ENCODE measurements around the gene MDM2.
"Not testable (repeated sequence)": the region's sequence is repeated elsewhere in the genome, so short reads cannot be mapped to it uniquely, and the experiment has no call there.

Gene MDM2

GRCh38 chr12:68806488-68807237, 1.3 kb upstream of the MDM2 start:
- DNase-seq, result no peak

GRCh38 chr12:68807274-68807575, 752 bp upstream of the MDM2 start:
- not testable (repeated sequence) for DNase-seq

GRCh38 chr12:68808388-68809189, 612 bp downstream of the MDM2 start:
- DNase-seq, result peak; percentile 37

GRCh38 chr12:68809190-68810026, 1.4 kb downstream of the MDM2 start:
- no peak for DNase-seq

- not testable (repeated sequence) for DNase-seq
These were observed 2.0 kb downstream of the MDM2 start for GRCh38 chr12:68810027-68810389.

- DNase-seq, result not testable (repeated sequence)
These were observed 3.6 kb downstream of the MDM2 start for GRCh38 chr12:68811573-68811972.

GRCh38 chr12:68812553-68813241, 4.7 kb downstream of the MDM2 start:
- no peak for DNase-seq

GRCh38 chr12:68813242-68813593, 5.2 kb downstream of the MDM2 start:
- DNase-seq, result no peak

- DNase-seq, result no peak
These were observed 6.7 kb downstream of the MDM2 start for GRCh38 chr12:68814490-68815231.

- no peak for DNase-seq
These were observed 7.4 kb downstream of the MDM2 start for GRCh38 chr12:68815232-68815927.

GRCh38 chr12:68815928-68816800, 8.2 kb downstream of the MDM2 start:
- DNase-seq, result no peak

- not testable (repeated sequence) for DNase-seq
These were observed 11.5 kb downstream of the MDM2 start for GRCh38 chr12:68819481-68819880.

- no peak for DNase-seq
These were observed 13.6 kb downstream of the MDM2 start for GRCh38 chr12:68821357-68822188.

- no peak for DNase-seq
These were observed 15.7 kb downstream of the MDM2 start for GRCh38 chr12:68823696-68824095.

- no peak for DNase-seq
These were observed 16.2 kb downstream of the MDM2 start for GRCh38 chr12:68824131-68824530.

- no peak for DNase-seq
These were observed 16.7 kb downstream of the MDM2 start for GRCh38 chr12:68824597-68825250.

GRCh38 chr12:68825569-68826217, 17.7 kb downstream of the MDM2 start:
- no peak for DNase-seq

- no peak for DNase-seq
These were observed 20.1 kb downstream of the MDM2 start for GRCh38 chr12:68827895-68828671.
